Measurements from ENCODE around the gene CRIP2. TPM values are rescaled to one million over a fixed set of nuclear protein-coding genes. Genes with fewer than 3 reads are reported as not detected.

The CRIP2 gene
- total and polyA plus RNA-seq, 2 donors (not counting 3 experiments of a cell fraction or from before 2014, with no cell fraction given): 322 to 954 TPM

DNA sequence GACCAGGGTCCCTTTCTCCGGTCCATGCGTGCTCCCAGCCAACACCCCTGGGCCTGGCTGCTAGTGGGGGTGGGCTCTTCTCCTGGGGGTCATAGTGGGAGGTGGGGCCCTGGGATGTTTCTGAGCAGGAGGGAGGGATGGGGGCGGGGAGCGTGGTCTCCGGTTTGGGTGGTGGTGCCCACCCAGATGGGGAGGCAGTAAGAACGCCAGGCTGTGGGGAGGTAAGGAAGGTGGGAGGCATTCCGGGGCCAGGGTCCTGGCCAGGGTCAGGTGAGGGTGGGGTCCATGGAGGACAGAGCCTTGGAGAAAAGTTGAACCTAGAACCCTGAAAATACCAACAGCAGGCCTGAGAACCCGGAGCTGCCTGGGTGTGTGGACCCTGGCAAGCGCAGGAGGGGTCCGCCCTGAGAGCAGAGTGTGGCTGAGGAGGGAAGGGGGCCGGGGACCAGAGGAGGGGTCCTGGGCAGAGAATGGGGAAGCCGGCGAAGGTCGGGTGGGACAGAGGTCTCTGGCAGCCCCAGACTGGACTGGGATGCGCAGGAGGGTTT is 5.7 kb downstream of the CRIP2 start:
- H3K9ac ChIP-seq (replicated peaks; ENCODE audit: extremely low read depth, insufficient read depth, low read length): no peak overlapping the region
- peaks cover 3 to 5% of the 10 kb centered on the region in 2 experiments for H3K36me3 ChIP-seq (ENCODE audit: control insufficient read depth in 2 of 2, extremely low read depth in 1 of 2, insufficient read depth in 2 of 2, low read length in 2 of 2)
- H3K9me3 ChIP-seq (replicated peaks; ENCODE audit: control insufficient read depth, insufficient read depth, low read length): no peaks in the 10 kb centered on the region
- ChIA-PET CTCF (interaction anchor here (0.6 to 3.2 kb wide), 28 partner anchors 10 to 507 kb away, joined by 3 to 144 read pairs (median 4); partner anchors contain the start of gene TEDC1), POLR2A (interaction anchor here (1.1 kb wide), 1 partner anchor 10 kb away, joined by 6 read pairs; no protein-coding TSS in a partner anchor)
- H3K4me2 ChIP-seq (ENCODE audit: insufficient read depth, low read length): no peak overlapping the region
- DNase-seq (ENCODE audit: low read depth, low spot score) (no peak), FAIRE-seq (no peak)
- TF ChIP-seq POLR2A (IDR thresholded peaks at IDR 0.05; ENCODE audit: low read depth, low read length): peak; percentile 25
- TF ChIP-seq, protein P1, sequence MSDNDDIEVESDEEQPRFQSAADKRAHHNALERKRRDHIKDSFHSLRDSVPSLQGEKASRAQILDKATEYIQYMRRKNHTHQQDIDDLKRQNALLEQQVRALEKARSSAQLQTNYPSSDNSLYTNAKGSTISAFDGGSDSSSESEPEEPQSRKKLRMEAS (IDR thresholded peaks at IDR 0.05; ENCODE audit: insufficient read depth, insufficient read length): no peak
- H3K4me3 ChIP-seq (replicated peaks in 1 of 3; ENCODE audit: insufficient read depth in 1 of 3, low read depth in 1 of 3, low read length in 3 of 3): no peak overlapping the region
- intact Hi-C loops (cut with micrococcal nuclease): no loop called here
- H3K9me1 ChIP-seq (replicated peaks; ENCODE audit: control insufficient read depth, extremely low read depth, insufficient read depth, low read length): no peaks in the 10 kb centered on the region
- H3K79me2 ChIP-seq (ENCODE audit: control insufficient read depth, insufficient read depth, low read length): peaks cover 9% of the 10 kb centered on the region
- dilution Hi-C loops (cut with MboI; ENCODE audit: extremely low pct_ligation_motif_present, low sequenced_read_pairs): no loop called here
- H3K27me3 ChIP-seq (ENCODE audit: control insufficient read depth in 2 of 2, insufficient read depth in 2 of 2, low read length in 2 of 2): no peaks in the 10 kb centered on the region
- H3K27ac ChIP-seq (ENCODE audit: insufficient read depth, low read depth, low read length): peak overlapping the region; percentile 91
- H2AFZ ChIP-seq (ENCODE audit: low read depth, low read length): no peak overlapping the region
- no TSS peak for BruUV-seq (replicated peaks)
- H4K20me1 ChIP-seq (replicated peaks; ENCODE audit: control insufficient read depth, extremely low read depth, insufficient read depth, low read length): no peaks in the 10 kb centered on the region
- H3K4me1 ChIP-seq (ENCODE audit: control insufficient read depth, extremely low read depth, insufficient read depth, low read length): peaks cover 27% of the 10 kb centered on the region

DNA sequence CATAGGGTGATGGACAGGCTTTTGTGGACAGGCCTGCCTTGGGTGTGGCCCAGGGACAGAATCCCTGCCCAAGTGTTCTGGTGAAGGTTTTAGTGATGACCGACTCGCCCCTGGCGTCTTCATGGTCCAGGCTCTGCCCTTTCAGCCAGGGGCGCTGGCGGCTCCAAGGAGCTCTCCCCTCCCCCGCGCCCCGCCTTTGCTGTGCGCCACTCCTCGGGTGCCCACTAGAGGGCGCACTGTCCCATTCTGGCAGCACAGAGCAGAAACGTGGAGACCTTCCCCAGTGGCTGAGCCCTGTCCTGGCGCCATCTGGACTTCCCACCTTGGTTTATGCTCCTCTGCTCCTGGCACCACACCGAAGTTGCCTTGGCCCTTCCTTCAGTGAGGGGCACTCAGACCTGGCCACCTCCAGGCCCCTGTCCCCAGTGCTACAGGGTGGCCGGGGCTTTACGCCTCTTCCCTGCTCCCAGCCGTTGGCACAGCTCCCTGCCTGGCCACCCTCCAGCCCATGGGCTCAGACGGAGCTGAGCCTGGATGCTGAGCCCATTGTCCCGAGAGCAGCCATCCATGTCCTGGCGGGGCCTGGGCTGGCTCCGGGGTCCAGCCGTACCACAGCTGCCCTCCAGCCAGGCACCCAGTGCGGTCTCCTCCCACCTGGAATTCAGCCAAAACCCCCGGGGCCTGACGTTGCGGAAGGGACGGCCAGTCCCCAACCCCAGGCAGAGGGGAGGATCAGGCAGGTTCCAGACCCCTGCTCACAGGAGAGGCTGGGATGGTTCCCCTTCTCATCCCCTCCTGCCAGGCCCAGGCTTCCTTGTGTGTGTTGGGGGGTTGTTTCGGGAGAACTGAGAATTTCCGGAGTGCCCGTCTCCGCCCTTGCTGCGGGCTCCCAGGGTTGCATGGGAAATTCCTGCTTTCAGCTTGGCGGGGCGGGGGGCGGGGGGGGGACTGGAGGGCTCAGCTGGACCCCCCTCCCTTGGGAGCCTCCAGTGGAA is 6.5 kb downstream of the CRIP2 start:
- TF ChIP-seq POLR2A (IDR thresholded peaks at IDR 0.05; ENCODE audit: low read depth, low read length): peak; percentile 37
- TF ChIP-seq, protein P2, sequence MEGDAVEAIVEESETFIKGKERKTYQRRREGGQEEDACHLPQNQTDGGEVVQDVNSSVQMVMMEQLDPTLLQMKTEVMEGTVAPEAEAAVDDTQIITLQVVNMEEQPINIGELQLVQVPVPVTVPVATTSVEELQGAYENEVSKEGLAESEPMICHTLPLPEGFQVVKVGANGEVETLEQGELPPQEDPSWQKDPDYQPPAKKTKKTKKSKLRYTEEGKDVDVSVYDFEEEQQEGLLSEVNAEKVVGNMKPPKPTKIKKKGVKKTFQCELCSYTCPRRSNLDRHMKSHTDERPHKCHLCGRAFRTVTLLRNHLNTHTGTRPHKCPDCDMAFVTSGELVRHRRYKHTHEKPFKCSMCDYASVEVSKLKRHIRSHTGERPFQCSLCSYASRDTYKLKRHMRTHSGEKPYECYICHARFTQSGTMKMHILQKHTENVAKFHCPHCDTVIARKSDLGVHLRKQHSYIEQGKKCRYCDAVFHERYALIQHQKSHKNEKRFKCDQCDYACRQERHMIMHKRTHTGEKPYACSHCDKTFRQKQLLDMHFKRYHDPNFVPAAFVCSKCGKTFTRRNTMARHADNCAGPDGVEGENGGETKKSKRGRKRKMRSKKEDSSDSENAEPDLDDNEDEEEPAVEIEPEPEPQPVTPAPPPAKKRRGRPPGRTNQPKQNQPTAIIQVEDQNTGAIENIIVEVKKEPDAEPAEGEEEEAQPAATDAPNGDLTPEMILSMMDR (IDR thresholded peaks at IDR 0.05; ENCODE audit: extremely low read depth in 1 of 2, insufficient read depth in 1 of 2, low read depth in 1 of 2, low read length in 2 of 2): peak; percentile 99 to 100
- TF ChIP-seq GATA2 (IDR thresholded peaks at IDR 0.05; ENCODE audit: insufficient read depth, insufficient read length, low read depth, low read length): no peak
- no peak for TF ChIP-seq JUN (IDR thresholded peaks at IDR 0.05; ENCODE audit: borderline replicate concordance, insufficient read depth, insufficient read length, low read depth)
- TF ChIP-seq, protein P1 (IDR thresholded peaks at IDR 0.05; ENCODE audit: insufficient read depth, insufficient read length): peak; percentile 21
- no peak for TF ChIP-seq EZH2 (IDR thresholded peaks at IDR 0.05; ENCODE audit: borderline replicate concordance, low read depth, low read length, severe bottlenecking)
- TF ChIP-seq POLR2AphosphoS5 (IDR thresholded peaks at IDR 0.05; ENCODE audit: insufficient read depth, low read depth, low read length): peak; percentile 55
- TF ChIP-seq MYC (IDR thresholded peaks at IDR 0.05; ENCODE audit: low read depth, low read length): peak; percentile 56
- no peak for TF ChIP-seq FOS (IDR thresholded peaks at IDR 0.05; ENCODE audit: borderline replicate concordance, insufficient read depth, low read length)
- DNase-seq (ENCODE audit: low read depth, low spot score): peak; percentile 93
- Histone ChIP-seq H3K79me2 (ENCODE audit: control insufficient read depth, insufficient read depth, low read length) (peaks cover 9% of the 10 kb centered on the region), H3K36me3 (ENCODE audit: control insufficient read depth in 2 of 2, extremely low read depth in 1 of 2, insufficient read depth in 2 of 2, low read length in 2 of 2) (peaks cover 3 to 5% of the 10 kb centered on the region in 2 experiments), H3K4me3 (replicated peaks in 1 of 3; ENCODE audit: insufficient read depth in 1 of 3, low read depth in 1 of 3, low read length in 3 of 3) (no peak overlapping the region), H3K4me1 (ENCODE audit: control insufficient read depth, extremely low read depth, insufficient read depth, low read length) (peaks cover 27% of the 10 kb centered on the region), H2AFZ (ENCODE audit: low read depth, low read length) (no peak overlapping the region), H3K9ac (replicated peaks; ENCODE audit: extremely low read depth, insufficient read depth, low read length) (peak overlapping the region; percentile 75), H4K20me1 (replicated peaks; ENCODE audit: control insufficient read depth, extremely low read depth, insufficient read depth, low read length) (no peaks in the 10 kb centered on the region), H3K4me2 (ENCODE audit: insufficient read depth, low read length) (peak overlapping the region; percentile 1), H3K27me3 (ENCODE audit: control insufficient read depth in 2 of 2, insufficient read depth in 2 of 2, low read length in 2 of 2) (no peaks in the 10 kb centered on the region), H3K9me1 (replicated peaks; ENCODE audit: control insufficient read depth, extremely low read depth, insufficient read depth, low read length) (no peaks in the 10 kb centered on the region), H3K27ac (ENCODE audit: insufficient read depth, low read depth, low read length) (peak overlapping the region; percentile 91), H3K9me3 (replicated peaks; ENCODE audit: control insufficient read depth, insufficient read depth, low read length) (no peaks in the 10 kb centered on the region)
- POLR2A ChIA-PET: interaction anchor here (1.1 kb wide), 1 partner anchor 9 kb away, joined by 6 read pairs; no protein-coding TSS in a partner anchor
- peak; percentile 95 for FAIRE-seq
- BruUV-seq (replicated peaks): TSS peak; percentile 31
- intact Hi-C loops (cut with micrococcal nuclease) (loop anchor here (1.0 kb wide), 2 partner anchors 8 to 33 kb away; no protein-coding TSS in a partner anchor), dilution Hi-C loops (cut with MboI; ENCODE audit: extremely low pct_ligation_motif_present, low sequenced_read_pairs) (no loop called here)
- CTCF ChIA-PET: interaction anchor here (0.6 to 3.2 kb wide), 30 partner anchors 9 to 548 kb away, joined by 3 to 144 read pairs (median 4); partner anchors contain the start of gene TEDC1

All from endothelial cell of umbilical vein (primary cell).